HepG2 (cell line): ENCODE measurements around the gene PALM. TPM values are rescaled to one million over a fixed set of nuclear protein-coding genes. Genes with fewer than 3 reads are reported as not detected.

ENCODE experiments used
- ADNP ChIP-seq: sonication (generic); formaldehyde crosslinking; IDR thresholded peaks from 2 replicates; pipeline ENCODE4 v1.4.0; 2020; ENCODE audit warnings: missing genetic modification reagents
- CREM ChIP-seq, 2 experiments: sonication (generic) in 1 of 2; formaldehyde crosslinking in 1 of 2; IDR thresholded peaks; 2 replicates each; pipeline versions ENCODE4 v1.4.0 to v1.6.1; 2016 to 2020; ENCODE audit warnings: antibody characterized with exemption in 1 of 2, mild to moderate bottlenecking in 1 of 2, missing genetic modification reagents in 1 of 2
- DDIT3 ChIP-seq: sonication (generic); formaldehyde crosslinking; IDR thresholded peaks from 2 replicates; pipeline ENCODE4 v1.4.0; 2020; ENCODE audit warnings: mild to moderate bottlenecking, missing genetic modification reagents
- DNMT3B ChIP-seq: conservative IDR thresholded peaks from 2 replicates; pipeline ENCODE4 v1.6.1; 2016; ENCODE audit warnings: missing biosample characterization, control low read depth
- EED ChIP-seq: sonication (generic); formaldehyde crosslinking; IDR thresholded peaks from 2 replicates; pipeline ENCODE4 v1.5.0; 2020; ENCODE audit warnings: mild to moderate bottlenecking, missing genetic modification reagents
- HNRNPL ChIP-seq: fragments of 200-400 bp; formaldehyde crosslinking; IDR thresholded peaks from 2 replicates; pipeline ENCODE4 v1.6.1; 2017; ENCODE audit warnings: mild to moderate bottlenecking, low read depth, low read length
- HNRNPUL1 ChIP-seq: fragments of 200-400 bp; formaldehyde crosslinking; IDR thresholded peaks from 2 replicates; pipeline ENCODE4 v1.6.1; 2017; ENCODE audit warnings: low read depth, mild to moderate bottlenecking, low read length, moderate library complexity
- KAT8 ChIP-seq: IDR thresholded peaks from 2 replicates; pipeline ENCODE4 v1.6.1; 2016; ENCODE audit warnings: missing genetic modification reagents, missing compliant biosample characterization
- MYC ChIP-seq: sonication (generic); formaldehyde crosslinking; IDR thresholded peaks from 2 replicates; pipeline ENCODE4 v1.9.0; 2021; ENCODE audit warnings: missing genetic modification reagents, borderline replicate concordance
- RFXAP ChIP-seq: sonication (generic); formaldehyde crosslinking; IDR thresholded peaks from 2 replicates; pipeline ENCODE4 v1.4.0; 2020; ENCODE audit warnings: missing genetic modification reagents, borderline replicate concordance
- SNAI1 ChIP-seq: sonication (generic); formaldehyde crosslinking; IDR thresholded peaks from 2 replicates; pipeline ENCODE4 v1.5.0; 2020; ENCODE audit warnings: mild to moderate bottlenecking, missing genetic modification reagents, borderline replicate concordance
- STAG1 ChIP-seq: sonication (generic); formaldehyde crosslinking; IDR thresholded peaks from 2 replicates; pipeline ENCODE4 v1.4.0; 2020; ENCODE audit warnings: missing genetic modification reagents
- THAP7 ChIP-seq: sonication (generic); formaldehyde crosslinking; IDR thresholded peaks from 2 replicates; pipeline ENCODE4 v1.8.1; 2023; ENCODE audit warnings: mild to moderate bottlenecking, missing genetic modification reagents
- THRA ChIP-seq: sonication (generic); formaldehyde crosslinking; IDR thresholded peaks from 2 replicates; pipeline ENCODE4 v1.4.0; 2020; ENCODE audit warnings: missing genetic modification reagents, borderline replicate concordance
- TSC22D2 ChIP-seq: sonication (generic); formaldehyde crosslinking; IDR thresholded peaks from 2 replicates; pipeline ENCODE4 v1.5.1; 2020; ENCODE audit warnings: missing genetic modification reagents, mild to moderate bottlenecking, borderline replicate concordance
- ZNF33A ChIP-seq: sonication (generic); formaldehyde crosslinking; IDR thresholded peaks from 2 replicates; pipeline ENCODE4 v1.5.1; 2020; ENCODE audit warnings: missing genetic modification reagents, mild to moderate bottlenecking, moderate library complexity, borderline replicate concordance
- ZNF34 ChIP-seq: sonication (generic); formaldehyde crosslinking; IDR thresholded peaks from 2 replicates; pipeline ENCODE4 v1.4.0; 2020; ENCODE audit warnings: mild to moderate bottlenecking, missing genetic modification reagents, borderline replicate concordance
- ZNF460 ChIP-seq: sonication (generic); formaldehyde crosslinking; IDR thresholded peaks from 2 replicates; pipeline ENCODE4 v1.5.1; 2020; ENCODE audit warnings: missing genetic modification reagents, mild to moderate bottlenecking, borderline replicate concordance
- ZNF512B ChIP-seq: sonication (generic); formaldehyde crosslinking; IDR thresholded peaks from 2 replicates; pipeline ENCODE4 v1.5.1; 2020; ENCODE audit warnings: missing genetic modification reagents, mild to moderate bottlenecking, borderline replicate concordance
- ZNF605 ChIP-seq: sonication (generic); formaldehyde crosslinking; IDR thresholded peaks from 2 replicates; pipeline ENCODE4 v1.8.0; 2022; ENCODE audit warnings: mild to moderate bottlenecking, missing genetic modification reagents
- polyA plus RNA-seq, 8 experiments: library from polyadenylated mRNA; depleted of rRNA in 3 of 8; stranded (reverse) in 7 of 8; unstranded in 1 of 8; fragments of >200 nt; fragmentation: Illumina TruSeq in 4 of 8; extraction: Trizol in 4 of 8; gene quantifications; 2 replicates each; pipeline versions ENCODE4 v1.2.1 to v1.2.3, GENCODE V29; 2011 to 2016; ENCODE audit warnings: low read depth in 4 of 8, missing spikeins in 1 of 8, mixed read lengths in 1 of 8; ENCODE audit not compliant: insufficient read depth in 1 of 8
- total RNA-seq, 5 experiments: library from RNA; depleted of rRNA; stranded (reverse); fragments of >200 nt; fragmentation: Illumina TruSeq; extraction: Trizol; gene quantifications; 2 replicates each; pipeline ENCODE4 v1.2.3, GENCODE V29; 2016; ENCODE audit warnings: low read depth in 1 of 5
- TF ChIP-seq, protein P1 (sequence below): sonication (generic); formaldehyde crosslinking; IDR thresholded peaks from 2 replicates; pipeline ENCODE4 v1.5.0; 2020; ENCODE audit warnings: mild to moderate bottlenecking, missing genetic modification reagents

PALM gene
- total and polyA plus RNA-seq, 2 of the 13 experiments (the other 11 are each of a cell fraction or from before 2014, with no cell fraction given): 4.0 to 9.7 TPM

DNA sequence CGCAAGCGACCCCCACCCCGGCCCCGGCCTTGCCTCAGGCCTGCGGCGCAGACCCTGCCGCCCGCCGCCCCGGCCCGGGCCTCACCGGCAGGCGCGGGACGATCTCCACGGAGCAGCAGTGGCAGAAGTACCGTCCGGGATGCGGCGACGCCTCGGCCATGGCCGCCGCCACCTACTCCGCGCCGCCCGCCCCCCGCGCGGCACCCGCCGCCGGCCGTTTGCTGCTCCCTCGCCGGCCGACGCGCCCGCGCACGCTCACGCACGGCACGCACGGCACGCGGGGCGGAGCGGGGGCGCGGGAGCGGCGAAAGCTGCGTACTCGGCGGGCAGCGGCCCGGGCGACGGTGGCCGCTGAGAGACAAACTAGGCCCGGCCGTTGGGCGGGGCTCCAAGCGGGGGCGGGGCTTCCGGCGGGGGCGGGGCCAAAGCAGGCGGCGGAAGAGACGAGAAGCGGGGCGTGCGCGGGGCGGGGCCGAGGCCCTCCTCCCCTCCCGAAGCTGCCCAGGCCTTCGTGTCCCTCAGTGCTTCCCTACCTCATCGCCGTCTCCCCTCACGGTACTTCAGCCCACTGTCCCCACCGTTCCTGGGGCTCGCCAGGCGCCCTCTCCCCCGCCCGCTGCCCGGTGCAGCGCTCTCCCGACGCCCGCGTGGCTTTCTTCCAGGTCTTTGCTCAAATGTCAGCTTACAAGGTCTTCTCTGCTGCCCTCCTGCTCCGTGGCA is 45.6 kb upstream of the PALM start, which contains the start of gene RNF126 (continued):
- no peak for TF ChIP-seq ZNF605 (CRISPR knock-in tag)
- TF ChIP-seq TSC22D2: no peak
- TF ChIP-seq DDIT3 (CRISPR knock-in tag): no peak
- TF ChIP-seq HNRNPUL1: no peak
- peak; percentile 44; the same call in 1 of the 2 replicates for TF ChIP-seq THAP7
- TF ChIP-seq DNMT3B (CRISPR knock-in tag): no peak
- no peak for TF ChIP-seq CREM (IDR thresholded peaks at IDR 0.05)
- TF ChIP-seq CREM (CRISPR knock-in tag; IDR thresholded peaks at IDR 0.05): no peak
- TF ChIP-seq ZNF33A (CRISPR knock-in tag): no peak
- TF ChIP-seq ZNF512B (CRISPR knock-in tag): no peak
- TF ChIP-seq ZNF34: no peak
- peak; percentile 44; the same call in 1 of the 2 replicates for TF ChIP-seq KAT8 (CRISPR knock-in tag)
- TF ChIP-seq ZNF460 (CRISPR knock-in tag): peak; percentile 30; the same call in 1 of the 2 replicates
- TF ChIP-seq HNRNPL: no peak
- TF ChIP-seq MYC (CRISPR knock-in tag): peak; percentile 41; the same call in 1 of the 2 replicates
- no peak for TF ChIP-seq SNAI1 (CRISPR knock-in tag)
- TF ChIP-seq, protein P1, sequence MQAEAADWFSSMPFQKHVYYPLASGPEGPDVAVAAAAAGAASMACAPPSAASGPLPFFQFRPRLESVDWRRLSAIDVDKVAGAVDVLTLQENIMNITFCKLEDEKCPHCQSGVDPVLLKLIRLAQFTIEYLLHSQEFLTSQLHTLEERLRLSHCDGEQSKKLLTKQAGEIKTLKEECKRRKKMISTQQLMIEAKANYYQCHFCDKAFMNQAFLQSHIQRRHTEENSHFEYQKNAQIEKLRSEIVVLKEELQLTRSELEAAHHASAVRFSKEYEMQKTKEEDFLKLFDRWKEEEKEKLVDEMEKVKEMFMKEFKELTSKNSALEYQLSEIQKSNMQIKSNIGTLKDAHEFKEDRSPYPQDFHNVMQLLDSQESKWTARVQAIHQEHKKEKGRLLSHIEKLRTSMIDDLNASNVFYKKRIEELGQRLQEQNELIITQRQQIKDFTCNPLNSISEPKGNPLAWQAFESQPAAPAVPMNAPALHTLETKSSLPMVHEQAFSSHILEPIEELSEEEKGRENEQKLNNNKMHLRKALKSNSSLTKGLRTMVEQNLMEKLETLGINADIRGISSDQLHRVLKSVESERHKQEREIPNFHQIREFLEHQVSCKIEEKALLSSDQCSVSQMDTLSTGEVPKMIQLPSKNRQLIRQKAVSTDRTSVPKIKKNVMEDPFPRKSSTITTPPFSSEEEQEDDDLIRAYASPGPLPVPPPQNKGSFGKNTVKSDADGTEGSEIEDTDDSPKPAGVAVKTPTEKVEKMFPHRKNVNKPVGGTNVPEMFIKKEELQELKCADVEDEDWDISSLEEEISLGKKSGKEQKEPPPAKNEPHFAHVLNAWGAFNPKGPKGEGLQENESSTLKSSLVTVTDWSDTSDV (CRISPR knock-in tag): no peak
- TF ChIP-seq THRA (CRISPR knock-in tag): no peak; the same call in 1 of the 2 replicates
- no peak for TF ChIP-seq RFXAP (CRISPR knock-in tag)
- TF ChIP-seq ADNP (CRISPR knock-in tag): no peak
- no peak for TF ChIP-seq STAG1 (CRISPR knock-in tag)
- 0 out of 2 replicates have a peak, but pooled peaks have one; percentile 39 for TF ChIP-seq EED
